Endothelial cell of umbilical vein (primary cell): ENCODE data around the gene URM1.
"Not testable (repeated sequence)": the region's sequence is repeated elsewhere in the genome, so short reads cannot be mapped to it uniquely, and the experiment has no call there.

Source experiments
- POLR2A ChIP-seq: IDR thresholded peaks from 2 replicates; pipeline ENCODE4 v1.6.1; 2012; ENCODE audit warnings: low read depth, mild to moderate bottlenecking, control low read depth, low read length
- TF ChIP-seq, protein P1 (sequence below), 2 donors: IDR thresholded peaks; 1 replicate in 1 of 2; 2 replicates in 1 of 2; pipeline ENCODE4 v1.5.1; 2011; ENCODE audit warnings: low read length in 2 of 2, mild to moderate bottlenecking in 2 of 2, moderate library complexity in 2 of 2, control low read depth in 1 of 2, inconsistent platforms in 1 of 2, low read depth in 1 of 2; ENCODE audit not compliant: insufficient read depth in 1 of 2; ENCODE audit errors: extremely low read depth in 1 of 2

DNA sequence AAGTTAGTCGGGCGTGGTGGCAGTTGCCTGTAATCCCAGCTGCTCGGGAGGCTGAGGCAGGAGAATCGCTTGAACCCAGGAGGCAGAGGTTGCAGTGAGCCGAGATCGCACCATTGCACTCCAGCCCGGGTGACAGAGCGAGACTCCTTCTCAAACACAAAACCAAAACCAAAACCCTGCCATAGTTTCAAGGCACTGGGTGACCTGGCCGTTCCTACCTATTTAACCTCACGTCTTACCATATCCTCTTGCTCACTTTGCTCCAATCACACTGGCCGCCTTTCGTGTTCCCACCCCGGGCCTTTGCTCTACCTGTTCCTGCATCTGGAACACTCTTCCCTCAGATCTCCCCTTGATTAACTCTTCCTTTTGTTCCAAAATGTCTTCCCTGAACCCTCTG is 42.6 kb downstream of the URM1 start:
- TF ChIP-seq, protein P1, sequence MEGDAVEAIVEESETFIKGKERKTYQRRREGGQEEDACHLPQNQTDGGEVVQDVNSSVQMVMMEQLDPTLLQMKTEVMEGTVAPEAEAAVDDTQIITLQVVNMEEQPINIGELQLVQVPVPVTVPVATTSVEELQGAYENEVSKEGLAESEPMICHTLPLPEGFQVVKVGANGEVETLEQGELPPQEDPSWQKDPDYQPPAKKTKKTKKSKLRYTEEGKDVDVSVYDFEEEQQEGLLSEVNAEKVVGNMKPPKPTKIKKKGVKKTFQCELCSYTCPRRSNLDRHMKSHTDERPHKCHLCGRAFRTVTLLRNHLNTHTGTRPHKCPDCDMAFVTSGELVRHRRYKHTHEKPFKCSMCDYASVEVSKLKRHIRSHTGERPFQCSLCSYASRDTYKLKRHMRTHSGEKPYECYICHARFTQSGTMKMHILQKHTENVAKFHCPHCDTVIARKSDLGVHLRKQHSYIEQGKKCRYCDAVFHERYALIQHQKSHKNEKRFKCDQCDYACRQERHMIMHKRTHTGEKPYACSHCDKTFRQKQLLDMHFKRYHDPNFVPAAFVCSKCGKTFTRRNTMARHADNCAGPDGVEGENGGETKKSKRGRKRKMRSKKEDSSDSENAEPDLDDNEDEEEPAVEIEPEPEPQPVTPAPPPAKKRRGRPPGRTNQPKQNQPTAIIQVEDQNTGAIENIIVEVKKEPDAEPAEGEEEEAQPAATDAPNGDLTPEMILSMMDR (IDR thresholded peaks at IDR 0.05; ENCODE audit: extremely low read depth in 1 of 2, insufficient read depth in 1 of 2, low read depth in 1 of 2, low read length in 2 of 2), result not testable (repeated sequence)
- TF ChIP-seq POLR2A, result not testable (repeated sequence)
